Panc1 (cell line): ENCODE data around the gene GATB. TPM values are rescaled to one million over a fixed set of nuclear protein-coding genes. Genes with fewer than 3 reads are reported as not detected.

Experiments
- ATAC-seq: fragments of 200-7000 bp; cut with Tn5 transposase; 2 replicates; pipeline ENCODE4 v1.9.1; 2020; ENCODE audit warnings: mild to moderate bottlenecking, moderate library complexity
- BruUV-seq: library from RNA; stranded (reverse); fragments of 400-500 nt; replicated peaks from 2 replicates; lab custom pipeline; 2021; lab: Mats Ljungman, UMichigan
- CTCF ChIA-PET: fragments of 300-600 bp; sonication (Branson Sonifier 250); formaldehyde crosslinking; loops from one replicate; lab custom pipeline; 2022; ENCODE audit warnings: antibody characterized with exemption; lab: Charles Lee
- POLR2A ChIA-PET: fragments of 300-600 bp; sonication (Branson Sonifier 250); formaldehyde crosslinking; loops from one replicate; lab custom pipeline; 2022; ENCODE audit warnings: antibody characterized with exemption; lab: Charles Lee
- DNase-seq: peaks from one replicate; pipeline ENCODE4 v3.0.0-alpha.2; 2010; ENCODE audit warnings: low read depth, low spot score
- H3K27ac ChIP-seq: 2 replicates; pipeline ENCODE4 v1.5.1; 2011; ENCODE audit warnings: mild to moderate bottlenecking, low read length, inconsistent platforms
- H3K27me3 ChIP-seq: fragments of 200-500 bp; sonication (Bioruptor generic); 2 replicates; pipeline ENCODE4 v1.6.0; 2014; ENCODE audit warnings: low read length, inconsistent platforms; ENCODE audit not compliant: control insufficient read depth, insufficient read depth
- H3K36me3 ChIP-seq: fragments of 200-500 bp; sonication (Bioruptor generic); 2 replicates; pipeline ENCODE4 v1.5.1; 2014; ENCODE audit warnings: inconsistent platforms, mild to moderate bottlenecking, low read length, moderate library complexity; ENCODE audit not compliant: control insufficient read depth, insufficient read depth
- H3K4me1 ChIP-seq: 2 replicates; pipeline ENCODE4 v1.5.1; 2011; ENCODE audit warnings: inconsistent platforms, mild to moderate bottlenecking, low read length, moderate library complexity; ENCODE audit not compliant: control insufficient read depth, insufficient read depth
- H3K4me3 ChIP-seq, 2 experiments: 2 replicates each; pipeline ENCODE4 v1.5.1; 2011 to 2012; ENCODE audit warnings: low read depth in 2 of 2, low read length in 2 of 2, mild to moderate bottlenecking in 2 of 2, inconsistent platforms in 1 of 2, moderate library complexity in 1 of 2
- H3K9me3 ChIP-seq: fragments of 200-500 bp; sonication (Bioruptor generic); 2 replicates; pipeline ENCODE4 v1.5.1; 2014; ENCODE audit warnings: low read depth, mild to moderate bottlenecking, inconsistent platforms, low read length, moderate library complexity; ENCODE audit not compliant: control insufficient read depth, insufficient read depth
- POLR2AphosphoS5 ChIP-seq: IDR thresholded peaks from 2 replicates; pipeline ENCODE4 v1.6.1; 2012; ENCODE audit warnings: mild to moderate bottlenecking, low read depth, low read length, moderate library complexity
- REST ChIP-seq, 2 experiments: IDR thresholded peaks; 2 replicates each; pipeline ENCODE4 v1.6.1; 2011 to 2012; ENCODE audit warnings: low read depth in 2 of 2, control low read depth in 1 of 2, low read length in 1 of 2, mild to moderate bottlenecking in 1 of 2, moderate library complexity in 1 of 2; ENCODE audit not compliant: insufficient read depth in 1 of 2
- SIN3A ChIP-seq: IDR thresholded peaks from 2 replicates; pipeline ENCODE4 v1.6.1; 2012; ENCODE audit warnings: low read depth, mild to moderate bottlenecking, low read length, moderate library complexity, borderline replicate concordance; ENCODE audit not compliant: insufficient read depth
- TCF7L2 ChIP-seq: IDR thresholded peaks from 2 replicates; pipeline ENCODE4 v1.6.1; 2011; ENCODE audit warnings: mild to moderate bottlenecking, low read depth, low read length, inconsistent platforms
- in situ Hi-C: cut with HindIII; loops from 2 replicates; pipeline ENCODE4 v1.10.0; 2016; ENCODE audit warnings: low sequenced_read_pairs, low pct_unique_long_range_greater_than_20kb
- intact Hi-C: fragments of 100-400 bp; cut with micrococcal nuclease; formaldehyde crosslinking; loops from one replicate; pipeline ENCODE4 v1.10.0; 2022; ENCODE audit not compliant: unreplicated experiment
- total RNA-seq: library from RNA; stranded (reverse); gene quantifications from one replicate; pipeline ENCODE4 v1.2.1, GENCODE V29; 2021; ENCODE audit not compliant: unreplicated experiment
- TF ChIP-seq, protein P1 (sequence below): fragments of 450-650 bp; IDR thresholded peaks from 2 replicates; pipeline ENCODE4 v1.5.1; 2017; ENCODE audit warnings: mild to moderate bottlenecking

GATB gene
- total RNA-seq, 1 experiment from 2014 or later = 9.7 TPM

GRCh38 chr4:151809716-151810115 is 48.9 kb upstream of the GATB start:
- POLR2A ChIA-PET = no interaction called here
- TF ChIP-seq REST (IDR thresholded peaks at IDR 0.05; ENCODE audit: insufficient read depth in 1 of 2, low read depth in 2 of 2, low read length in 1 of 2) (no peak), POLR2AphosphoS5 (no peak), TCF7L2 (no peak), SIN3A (no peak)
- TF ChIP-seq, protein P1, sequence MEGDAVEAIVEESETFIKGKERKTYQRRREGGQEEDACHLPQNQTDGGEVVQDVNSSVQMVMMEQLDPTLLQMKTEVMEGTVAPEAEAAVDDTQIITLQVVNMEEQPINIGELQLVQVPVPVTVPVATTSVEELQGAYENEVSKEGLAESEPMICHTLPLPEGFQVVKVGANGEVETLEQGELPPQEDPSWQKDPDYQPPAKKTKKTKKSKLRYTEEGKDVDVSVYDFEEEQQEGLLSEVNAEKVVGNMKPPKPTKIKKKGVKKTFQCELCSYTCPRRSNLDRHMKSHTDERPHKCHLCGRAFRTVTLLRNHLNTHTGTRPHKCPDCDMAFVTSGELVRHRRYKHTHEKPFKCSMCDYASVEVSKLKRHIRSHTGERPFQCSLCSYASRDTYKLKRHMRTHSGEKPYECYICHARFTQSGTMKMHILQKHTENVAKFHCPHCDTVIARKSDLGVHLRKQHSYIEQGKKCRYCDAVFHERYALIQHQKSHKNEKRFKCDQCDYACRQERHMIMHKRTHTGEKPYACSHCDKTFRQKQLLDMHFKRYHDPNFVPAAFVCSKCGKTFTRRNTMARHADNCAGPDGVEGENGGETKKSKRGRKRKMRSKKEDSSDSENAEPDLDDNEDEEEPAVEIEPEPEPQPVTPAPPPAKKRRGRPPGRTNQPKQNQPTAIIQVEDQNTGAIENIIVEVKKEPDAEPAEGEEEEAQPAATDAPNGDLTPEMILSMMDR = no peak
- Histone ChIP-seq H3K4me3 (no peak overlapping the region), H3K9me3 (no peaks in the 10 kb centered on the region), H3K27ac (no peak overlapping the region), H3K4me1 (no peaks in the 10 kb centered on the region), H3K27me3 (no peaks in the 10 kb centered on the region), H3K36me3 (no peaks in the 10 kb centered on the region)
- CTCF ChIA-PET = no interaction called here
- ATAC-seq (no peak), DNase-seq (no peak)
- intact Hi-C loops = no loop called here
- in situ Hi-C loops = no loop called here
- BruUV-seq = no TSS peak

DNA sequence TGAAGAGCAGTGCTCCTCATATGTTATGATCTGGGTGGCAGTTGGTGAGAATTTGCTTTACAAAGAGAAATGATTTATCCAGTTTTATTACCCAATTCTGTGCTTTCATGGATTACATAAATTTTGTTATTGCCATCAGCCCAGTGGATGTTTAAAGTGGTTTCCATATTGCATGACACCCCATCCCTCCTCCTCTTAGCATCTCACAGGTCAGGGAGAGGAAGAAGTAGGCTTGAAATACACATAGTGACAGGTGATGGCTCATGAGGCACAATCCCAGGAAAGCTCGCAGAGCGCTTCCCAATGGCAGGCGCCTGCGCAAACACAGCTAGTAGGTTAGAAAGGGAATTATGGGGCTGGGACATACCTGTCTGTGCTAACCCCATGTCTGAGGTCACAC is 47.7 kb upstream of the GATB start:
- DNase-seq (no peak), ATAC-seq (no peak)
- intact Hi-C loops (no loop called here), in situ Hi-C loops (no loop called here)
- Histone ChIP-seq H3K27ac (no peak overlapping the region), H3K9me3 (no peaks in the 10 kb centered on the region), H3K4me1 (no peaks in the 10 kb centered on the region), H3K4me3 (no peak overlapping the region), H3K36me3 (no peaks in the 10 kb centered on the region), H3K27me3 (no peaks in the 10 kb centered on the region)
- CTCF ChIA-PET = no interaction called here
- POLR2A ChIA-PET = interaction anchor here (0.6 kb wide), 1 partner anchor 631 kb away, joined by 12 read pairs; no protein-coding TSS in a partner anchor
- BruUV-seq = no TSS peak
- TF ChIP-seq REST (IDR thresholded peaks at IDR 0.05; ENCODE audit: insufficient read depth in 1 of 2, low read depth in 2 of 2, low read length in 1 of 2) (no peak), SIN3A (no peak), POLR2AphosphoS5 (no peak), TCF7L2 (no peak)
- TF ChIP-seq, protein P1 = no peak
